Stimulated activated CD8-positive, alpha-beta memory T cell treated with anti-CD3 and anti-CD28 coated beads, Interleukin-4, amount 100 ng/mL, for 1 hour (primary cell): Measurements from ENCODE around the gene CDRT4.

Experiments
- DNase-seq, 2 donors: peaks; one replicate each; pipeline ENCODE4 v3.0.0-alpha.2; 2020; ENCODE audit warnings: low read depth in 2 of 2, low spot score in 1 of 2

Gene CDRT4

DNA sequence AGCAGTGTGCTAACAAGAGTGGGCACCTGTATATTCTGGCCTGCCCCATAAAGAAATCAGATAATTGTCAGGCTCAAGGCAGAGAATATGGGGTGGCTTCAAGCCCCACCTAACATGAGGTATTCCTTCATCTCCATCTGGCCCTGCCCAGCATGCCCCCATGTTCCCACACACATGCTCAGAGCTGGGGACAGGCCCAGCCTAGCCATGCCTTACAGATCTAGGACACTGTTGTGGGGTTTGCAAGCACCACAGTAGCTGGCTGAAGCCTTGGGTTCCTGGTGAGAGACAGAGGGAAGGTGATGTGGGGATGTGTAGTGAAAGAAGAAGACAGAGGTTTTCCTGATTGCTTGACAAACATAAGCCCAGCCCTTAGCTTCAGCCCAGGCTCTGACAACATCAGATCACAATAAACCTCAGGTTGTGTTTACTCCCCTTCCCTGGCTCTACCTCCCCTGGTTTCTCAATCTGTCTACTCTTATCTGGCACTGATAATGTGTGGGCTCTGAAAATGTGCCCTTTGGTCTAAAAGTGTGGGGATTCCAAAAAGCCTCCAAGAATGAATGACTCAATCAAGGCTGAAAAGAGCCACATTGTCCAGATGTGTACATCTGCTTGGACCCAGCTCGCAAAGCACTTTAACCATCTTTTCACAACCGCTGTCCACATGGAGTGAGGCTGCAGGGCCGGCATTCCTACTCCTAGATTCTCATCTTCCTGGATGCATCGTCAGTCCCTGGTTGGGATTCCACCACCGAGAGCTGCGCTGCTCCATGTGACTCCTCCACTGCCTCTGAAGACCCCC lies 34.4 kb downstream of the CDRT4 start:
- DNase-seq: no peak

DNA sequence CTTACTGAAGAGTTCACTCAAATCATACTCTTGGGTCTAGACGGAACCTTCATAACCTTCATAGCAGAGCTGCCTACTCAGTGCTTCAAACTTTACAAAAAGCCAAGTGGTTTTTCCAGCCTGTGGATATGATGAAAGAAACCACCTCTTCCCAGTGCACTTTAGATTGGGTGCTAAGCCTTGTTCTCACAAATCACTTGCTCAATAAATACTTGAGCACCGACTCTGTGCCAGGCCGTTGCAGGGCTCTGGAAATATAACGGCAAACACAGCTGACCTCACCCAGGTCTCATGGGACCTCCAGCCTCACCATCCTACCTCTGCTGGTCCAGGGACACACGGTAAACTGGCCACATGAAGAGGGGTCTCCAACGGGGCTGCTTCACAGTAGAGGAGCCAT lies 35.7 kb downstream of the CDRT4 start:
- DNase-seq: no peak

DNA sequence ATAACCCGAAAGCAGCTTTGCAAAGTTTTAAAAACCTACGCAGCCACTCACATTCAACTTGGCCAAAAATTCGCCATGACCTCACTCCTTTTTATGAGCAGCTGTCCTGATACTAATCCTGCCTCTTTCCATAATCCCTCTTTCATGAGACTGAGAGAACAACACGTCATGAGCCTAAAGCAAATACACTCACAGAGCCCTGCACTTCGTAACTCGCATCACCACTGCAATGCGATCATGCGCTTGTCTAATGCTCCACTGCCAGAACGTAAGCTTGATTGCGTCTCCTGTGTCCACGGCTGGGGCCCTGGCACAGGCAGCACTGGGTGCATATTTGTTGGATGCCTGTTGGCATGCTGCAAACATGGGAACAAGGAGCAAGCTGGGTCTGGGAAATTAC lies 36.2 kb downstream of the CDRT4 start:
- no peak for DNase-seq

- DNase-seq: no peak
Observed at GRCh38 chr17:15424521-15424920, 42.9 kb downstream of the CDRT4 start.

- no peak for DNase-seq
Observed at GRCh38 chr17:15422392-15422965, 44.9 kb downstream of the CDRT4 start.

DNA sequence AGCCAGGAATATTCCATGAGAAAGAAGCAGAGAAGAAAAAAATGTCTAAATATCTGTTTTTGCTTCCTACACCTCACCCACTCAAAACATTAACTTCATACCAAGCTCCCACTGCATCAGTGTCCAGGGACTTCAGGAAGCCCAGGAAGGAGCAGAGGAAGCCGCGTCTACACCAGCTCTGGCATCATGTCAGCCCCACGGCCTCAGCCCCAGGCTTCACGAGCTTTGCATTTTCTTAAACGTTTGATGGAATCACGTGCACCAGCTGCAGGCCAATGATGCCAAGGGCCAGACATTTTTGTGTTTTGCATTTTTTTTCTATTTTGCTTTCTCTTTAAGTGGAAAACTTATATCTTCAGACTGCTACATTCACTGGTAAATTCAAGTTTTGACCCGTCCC lies 48.6 kb downstream of the CDRT4 start:
- DNase-seq: no peak

GRCh38 chr17:15414532-15415306 lies 52.7 kb downstream of the CDRT4 start:
- DNase-seq: no peak

DNA sequence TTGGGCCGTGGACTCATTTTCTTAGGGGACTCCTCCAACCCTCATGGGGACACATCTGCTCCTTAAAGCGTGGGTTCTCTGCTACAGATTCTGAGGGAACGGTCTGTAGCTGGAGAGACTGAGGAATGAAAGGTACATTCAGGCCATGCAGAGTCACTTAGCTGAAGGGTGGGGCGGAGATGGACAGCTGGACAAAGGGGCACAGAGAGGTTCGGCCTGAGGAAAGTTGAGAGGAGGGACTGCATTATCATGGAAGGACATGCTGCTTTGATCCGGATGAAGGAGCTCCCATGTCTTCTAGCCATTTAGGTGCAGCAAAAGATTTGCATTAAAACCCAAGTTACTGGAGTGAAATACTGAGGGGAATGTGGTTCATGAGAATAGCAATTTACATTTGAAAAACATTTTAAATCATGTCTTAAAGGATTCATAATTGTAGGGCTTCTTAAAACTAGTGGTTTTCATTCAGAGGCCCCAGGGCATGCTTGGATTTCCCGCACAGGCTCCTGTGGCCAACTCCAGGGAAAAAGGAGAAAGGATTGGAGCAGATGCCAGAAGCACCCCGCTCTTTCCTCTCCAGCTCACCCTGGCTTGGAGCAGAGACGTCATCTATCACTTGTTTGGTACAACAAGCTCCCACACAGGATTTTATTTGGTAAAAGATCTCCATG lies 54.2 kb downstream of the CDRT4 start:
- no peak for DNase-seq

DNA sequence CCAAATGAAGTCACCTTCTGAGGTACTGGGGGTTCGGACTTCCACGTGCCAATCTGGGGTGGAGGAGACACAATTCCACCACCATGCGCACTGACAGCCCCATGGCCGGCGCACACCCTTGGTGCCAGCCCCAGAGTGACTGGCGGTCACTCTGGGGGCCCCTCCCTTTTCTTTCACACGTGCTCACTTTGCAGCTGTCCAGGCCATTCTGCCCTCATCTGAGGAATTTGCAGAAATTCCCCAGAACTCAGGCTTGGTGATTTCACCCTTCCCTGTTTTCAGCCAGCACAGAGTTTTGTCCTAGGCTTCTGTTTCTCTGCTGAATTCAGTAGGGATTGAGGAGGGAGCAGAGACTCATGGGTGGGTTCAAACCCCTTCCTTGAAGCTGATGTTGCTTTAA lies 54.8 kb downstream of the CDRT4 start:
- DNase-seq: no peak

DNA sequence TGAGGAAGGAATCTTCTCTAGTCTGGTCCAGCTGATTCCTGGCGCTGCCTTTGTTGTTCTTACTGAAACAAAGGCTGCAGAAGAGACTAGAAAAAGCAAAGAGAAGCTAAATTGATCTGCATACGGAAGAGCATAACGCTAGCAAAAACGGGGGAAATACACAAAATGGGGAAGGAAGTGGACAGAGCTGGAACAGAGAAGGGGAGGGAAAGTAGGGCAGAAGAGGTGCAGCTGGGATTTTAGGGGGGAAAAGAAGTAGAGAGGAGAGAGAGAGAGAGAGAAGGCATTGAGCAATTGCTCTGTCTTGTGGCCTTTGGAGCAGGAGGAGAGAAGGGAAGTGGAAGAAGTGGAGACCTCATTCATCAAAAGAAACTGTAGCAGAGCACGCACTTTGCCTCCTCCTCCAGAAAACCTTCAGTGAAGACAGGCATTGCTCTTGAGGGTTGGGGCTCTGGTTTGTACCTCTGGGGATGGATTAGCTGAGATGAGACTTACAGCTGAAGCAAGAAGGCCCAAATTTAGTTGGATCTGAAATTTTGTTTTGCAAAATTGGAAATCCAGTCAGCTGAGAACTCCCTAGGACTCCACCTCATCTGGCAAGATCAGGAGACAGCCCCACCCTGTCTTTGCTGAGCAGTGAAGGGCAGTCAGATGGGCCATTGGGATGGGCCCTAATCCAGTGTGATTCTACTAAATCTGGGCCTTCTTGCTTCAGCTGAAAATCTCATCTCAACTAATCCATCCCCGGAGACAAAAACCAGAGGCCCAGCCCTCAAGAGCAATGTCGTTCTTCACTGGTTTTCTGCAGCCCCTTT lies 55.8 kb downstream of the CDRT4 start:
- DNase-seq: no peak

- DNase-seq: no peak
Observed at GRCh38 chr17:15409721-15410250, 57.6 kb downstream of the CDRT4 start.

GRCh38 chr17:15408803-15409202 lies 58.6 kb downstream of the CDRT4 start:
- no peak for DNase-seq

- DNase-seq: no peak
Observed at GRCh38 chr17:15406081-15406480, 61.3 kb downstream of the CDRT4 start.

GRCh38 chr17:15405058-15405415 lies 62.4 kb downstream of the CDRT4 start:
- no peak for DNase-seq

DNA sequence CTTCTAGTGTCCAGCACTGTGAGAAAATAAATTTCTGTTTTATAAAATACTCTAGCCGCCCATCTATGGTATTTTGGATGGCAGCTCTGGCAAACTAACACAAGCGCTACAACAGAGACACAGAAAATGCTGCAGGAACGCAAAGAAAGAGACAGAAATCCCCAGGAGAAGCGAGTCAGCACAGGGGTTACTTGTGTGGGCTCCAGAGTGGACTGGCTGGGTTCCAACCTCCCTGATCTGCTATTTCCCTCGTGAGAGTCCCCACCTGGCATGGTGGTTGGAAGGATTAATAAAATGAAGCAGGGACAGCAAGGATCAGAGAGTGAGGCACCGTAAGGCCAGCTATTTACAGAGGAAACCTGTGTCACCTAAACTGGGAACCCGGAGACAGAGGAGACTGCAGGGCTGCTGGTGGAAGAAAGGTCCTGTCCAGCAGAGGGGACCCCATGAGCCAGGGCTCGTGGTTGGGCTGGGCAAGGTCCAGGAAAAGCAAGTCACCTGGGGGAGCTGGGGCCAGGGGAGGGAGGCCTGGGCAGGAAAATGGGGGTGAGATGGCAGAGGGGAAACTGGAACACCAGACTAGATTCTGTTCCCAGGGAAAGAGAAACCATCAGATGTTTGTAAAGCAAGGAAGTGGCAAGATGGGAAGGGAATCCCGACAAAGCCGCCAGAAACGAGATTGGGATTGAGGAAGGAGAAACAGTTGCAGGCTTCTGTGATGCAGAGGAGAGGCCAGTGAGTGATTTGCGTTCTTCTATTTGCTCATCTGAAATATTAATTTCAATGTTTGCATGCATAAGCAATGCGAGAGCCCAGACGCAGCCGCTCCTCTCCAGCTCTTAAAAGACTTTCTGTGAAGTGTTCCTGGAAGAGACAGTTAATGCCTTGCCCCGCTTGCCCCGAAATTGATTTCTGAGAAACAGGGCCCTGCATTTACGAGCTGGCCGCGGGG lies 63.0 kb downstream of the CDRT4 start:
- no peak for DNase-seq

DNA sequence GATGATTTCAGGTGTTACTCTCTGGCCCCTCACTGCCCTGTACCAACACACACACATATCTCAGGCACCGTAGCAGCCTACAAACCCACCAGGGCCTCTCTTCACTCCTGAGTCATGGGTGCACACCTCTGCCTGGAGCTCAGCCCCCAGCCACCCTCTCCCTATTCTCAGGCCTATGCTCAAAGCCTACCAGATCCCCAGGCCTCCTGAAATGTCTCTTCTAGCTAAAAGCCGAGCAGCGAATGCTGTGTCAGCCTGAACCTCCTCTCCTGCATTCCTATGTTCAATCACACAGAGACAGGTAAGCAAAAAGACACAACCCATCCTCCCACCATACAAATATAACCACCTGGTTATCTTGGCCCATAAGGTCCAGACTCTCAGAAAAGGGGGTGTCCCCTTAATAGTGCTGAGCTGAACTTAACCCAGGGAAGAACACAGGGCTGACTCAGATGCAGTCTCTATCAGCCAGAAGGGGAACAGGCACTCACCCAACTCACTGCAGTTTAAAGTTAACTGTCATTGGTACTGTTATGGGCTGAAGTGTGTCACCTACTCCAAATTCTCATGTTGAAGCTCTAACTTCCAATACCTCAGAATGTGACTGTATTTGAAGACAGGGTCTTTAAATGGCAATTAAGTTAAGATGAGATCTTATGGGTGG lies 64.0 kb downstream of the CDRT4 start:
- no peak for DNase-seq

DNA sequence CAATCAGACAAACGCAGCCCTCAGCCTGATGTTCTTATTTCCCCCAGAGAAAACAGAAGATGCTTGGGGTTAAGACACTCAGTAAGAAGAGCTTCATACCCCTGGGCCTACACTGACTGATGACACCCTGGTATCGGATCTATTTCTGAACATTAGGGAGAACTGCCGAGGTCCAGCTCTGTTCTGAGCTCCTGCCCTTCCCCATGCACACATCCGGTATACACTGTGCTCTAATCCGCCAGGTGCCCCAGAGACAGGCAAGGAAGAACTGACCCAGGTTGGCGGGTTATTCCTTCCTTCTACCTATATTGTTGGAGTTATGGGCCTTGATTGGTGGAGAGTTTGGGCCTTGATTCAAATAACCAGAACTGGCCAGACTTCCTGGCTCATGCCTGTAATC lies 68.0 kb downstream of the CDRT4 start:
- no peak for DNase-seq

GRCh38 chr17:15398736-15399331 lies 68.6 kb downstream of the CDRT4 start:
- no peak for DNase-seq

- DNase-seq: no peak
Observed at GRCh38 chr17:15398291-15398690, 69.1 kb downstream of the CDRT4 start.
